GM18526 (cell line): ENCODE results near the gene UPF1.

Experiments used
- POLR2A ChIP-seq: IDR thresholded peaks from 3 replicates; pipeline ENCODE4 v1.6.1; 2011; ENCODE audit not compliant: insufficient read length; ENCODE audit errors: extremely low read depth

Gene UPF1

GRCh38 chr19:18868380-18869022, 36.7 kb downstream of the UPF1 start:
- no peak for TF ChIP-seq POLR2A

- TF ChIP-seq POLR2A = no peak
Observed at GRCh38 chr19:18869023-18869618, 37.4 kb downstream of the UPF1 start.

GRCh38 chr19:18869781-18870530, 38.2 kb downstream of the UPF1 start:
- TF ChIP-seq POLR2A = no peak

- no peak for TF ChIP-seq POLR2A
Observed at GRCh38 chr19:18870531-18871172, 38.9 kb downstream of the UPF1 start.

GRCh38 chr19:18871543-18871942, 39.8 kb downstream of the UPF1 start:
- TF ChIP-seq POLR2A = no peak

- no peak for TF ChIP-seq POLR2A
Observed at GRCh38 chr19:18875726-18876125, 44.0 kb downstream of the UPF1 start.

GRCh38 chr19:18876865-18877264, 45.1 kb downstream of the UPF1 start:
- TF ChIP-seq POLR2A = no peak

- TF ChIP-seq POLR2A = no peak
Observed at GRCh38 chr19:18878058-18878797, 46.5 kb downstream of the UPF1 start.

- TF ChIP-seq POLR2A = no peak
Observed at GRCh38 chr19:18878858-18879578, 47.3 kb downstream of the UPF1 start.

GRCh38 chr19:18879579-18880373, 48.0 kb downstream of the UPF1 start:
- no peak for TF ChIP-seq POLR2A

- no peak for TF ChIP-seq POLR2A
Observed at GRCh38 chr19:18881491-18881890, 49.7 kb downstream of the UPF1 start.

- no peak for TF ChIP-seq POLR2A
Observed at GRCh38 chr19:18883526-18884304, 52.0 kb downstream of the UPF1 start.

GRCh38 chr19:18886972-18887371, 55.2 kb downstream of the UPF1 start:
- TF ChIP-seq POLR2A = no peak
